ENCODE data around the gene M1AP.
"Not testable (repeated sequence)": the region's sequence is repeated elsewhere in the genome, so short reads cannot be mapped to it uniquely, and the experiment has no call there.

M1AP gene

GRCh38 chr2:74562126-74562775 lies 85.9 kb downstream of the M1AP start:
- FAIRE-seq, result no peak

- not testable (repeated sequence) for FAIRE-seq
Observed at GRCh38 chr2:74561022-74561421, 87.1 kb downstream of the M1AP start.

- FAIRE-seq, result no peak
Observed at GRCh38 chr2:74560591-74560990, 87.5 kb downstream of the M1AP start.

GRCh38 chr2:74559912-74560311 lies 88.2 kb downstream of the M1AP start:
- no peak for FAIRE-seq

- no peak for FAIRE-seq
Observed at GRCh38 chr2:74558284-74559230, 89.6 kb downstream of the M1AP start.

GRCh38 chr2:74556831-74557370 lies 91.2 kb downstream of the M1AP start:
- FAIRE-seq, result no peak

GRCh38 chr2:74556159-74556558 lies 92.0 kb downstream of the M1AP start:
- FAIRE-seq, result no peak

GRCh38 chr2:74555610-74556103 lies 92.5 kb downstream of the M1AP start:
- no peak for FAIRE-seq

GRCh38 chr2:74554820-74555531 lies 93.2 kb downstream of the M1AP start:
- FAIRE-seq, result no peak

- no peak for FAIRE-seq
Observed at GRCh38 chr2:74553892-74554819, 94.0 kb downstream of the M1AP start, which contains the start of the genes DOK1 and LOXL3. Gene DOK1 (plus strand): TSS chr2:74554720. CDS start chr2:74554755, 35 bp downstream. Gene LOXL3 (minus strand): TSS chr2:74553942. CDS start chr2:74552634, 1,308 bp downstream.

GRCh38 chr2:74552914-74553811 lies 95.0 kb downstream of the M1AP start:
- no peak for FAIRE-seq

GRCh38 chr2:74551942-74552913 lies 95.9 kb downstream of the M1AP start:
- no peak for FAIRE-seq

- FAIRE-seq, result no peak
Observed at GRCh38 chr2:74551530-74551929, 96.6 kb downstream of the M1AP start.

GRCh38 chr2:74550231-74550630 lies 97.9 kb downstream of the M1AP start:
- no peak for FAIRE-seq

- no peak for FAIRE-seq
Observed at GRCh38 chr2:74548900-74549826, 99.0 kb downstream of the M1AP start.

GRCh38 chr2:74548285-74548899 lies 99.7 kb downstream of the M1AP start:
- FAIRE-seq, result no peak

- no peak for FAIRE-seq
Observed at GRCh38 chr2:74546004-74546403, 102.1 kb downstream of the M1AP start.
